ENCODE measurements around the gene TEX28.
"Not testable (repeated sequence)": the region's sequence is repeated elsewhere in the genome, so short reads cannot be mapped to it uniquely, and the experiment has no call there.

The TEX28 gene

DNA sequence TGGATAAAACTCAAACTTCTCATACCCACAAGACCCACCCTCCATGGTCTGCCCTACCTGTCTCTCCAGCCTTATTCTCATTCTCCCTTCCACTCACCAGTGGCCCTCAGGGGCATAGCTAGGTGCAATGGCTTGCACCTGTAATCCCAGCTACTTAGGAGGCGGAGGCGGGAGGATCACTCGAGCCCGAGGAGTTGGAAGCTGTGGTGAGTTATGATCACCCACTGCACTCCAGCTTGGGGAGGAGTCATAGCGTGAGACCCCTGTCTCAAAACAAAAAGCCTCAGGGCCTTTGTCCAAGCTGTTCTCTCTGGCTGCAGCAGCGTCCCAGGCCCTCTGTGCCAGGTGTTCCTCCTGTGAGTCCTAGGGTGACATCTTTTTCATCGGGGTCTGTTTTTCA is 17.2 kb upstream of the TEX28 start:
- no peak for DNase-seq

DNA sequence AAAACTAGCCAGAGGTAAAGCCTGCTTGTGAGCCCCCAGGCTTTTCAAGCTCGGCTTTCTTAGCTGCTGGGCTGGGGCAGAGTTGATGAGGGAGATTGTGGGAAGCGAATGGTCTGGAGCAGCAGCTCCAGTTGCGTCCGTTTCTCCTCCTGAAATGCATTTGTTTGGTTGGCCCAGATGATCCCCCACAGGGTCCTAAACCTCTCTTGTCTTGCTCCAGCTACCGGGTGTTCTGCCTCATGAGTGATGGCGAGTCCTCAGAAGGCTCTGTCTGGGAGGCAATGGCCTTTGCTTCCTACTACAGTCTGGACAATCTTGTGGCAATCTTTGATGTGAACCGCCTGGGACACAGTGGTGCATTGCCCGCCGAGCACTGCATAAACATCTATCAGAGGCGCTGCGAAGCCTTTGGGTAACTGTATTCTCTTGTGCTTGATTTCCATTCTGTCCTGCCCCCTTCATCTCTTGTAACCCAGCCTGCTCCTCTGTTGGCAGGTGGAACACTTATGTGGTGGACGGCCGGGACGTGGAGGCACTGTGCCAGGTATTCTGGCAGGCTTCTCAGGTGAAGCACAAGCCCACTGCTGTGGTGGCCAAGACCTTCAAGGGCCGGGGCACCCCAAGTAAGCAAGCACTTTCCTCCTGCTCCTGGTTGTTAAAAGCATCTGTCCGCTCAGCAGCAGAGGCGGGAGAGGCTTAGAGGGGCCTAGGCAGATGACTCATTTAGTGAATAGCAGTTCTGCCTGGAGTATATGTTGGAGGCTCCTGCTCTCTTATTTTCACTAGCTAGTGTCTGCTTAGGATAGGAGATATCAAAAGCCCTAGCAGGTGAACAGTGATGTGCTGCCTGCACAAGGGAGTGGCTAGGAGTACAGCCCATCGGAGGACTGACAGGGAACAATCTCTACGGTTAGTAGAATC is 16.0 kb upstream of the TEX28 start:
- no peak for DNase-seq

DNA sequence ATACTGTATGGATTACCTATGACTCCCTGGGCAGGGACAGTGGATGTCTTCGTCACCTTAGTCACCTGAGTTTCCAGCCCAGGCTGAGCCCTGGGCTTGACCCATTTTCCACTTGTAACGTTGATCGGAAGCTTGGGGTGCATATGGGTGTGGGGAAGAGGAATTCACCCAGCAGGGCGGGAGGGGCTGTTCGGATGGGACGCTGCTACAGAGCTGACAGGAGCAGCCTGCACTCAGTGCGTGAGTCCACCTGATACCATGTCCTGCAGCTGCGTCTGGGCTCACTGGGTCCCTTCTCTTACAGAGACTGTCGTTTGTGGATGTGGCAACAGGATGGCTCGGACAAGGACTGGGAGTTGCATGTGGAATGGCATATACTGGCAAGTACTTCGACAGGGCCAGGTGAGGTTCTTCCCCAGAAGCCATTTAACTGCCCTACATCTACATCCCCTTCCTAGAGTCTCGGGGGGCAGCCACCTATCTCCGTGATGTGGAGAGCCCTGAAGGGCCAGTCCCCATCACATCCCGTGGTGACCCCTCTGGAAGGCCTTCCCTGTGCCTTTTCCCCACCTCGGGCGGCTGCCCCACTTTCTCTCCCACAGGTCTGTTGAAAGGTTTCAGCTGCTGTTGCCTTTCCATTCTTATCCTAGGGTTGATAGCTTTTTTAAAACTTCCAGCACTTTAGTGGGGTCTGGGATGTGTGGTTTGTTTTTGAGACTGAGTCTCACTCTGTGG is 14.3 kb upstream of the TEX28 start:
- DNase-seq, result no peak

DNA sequence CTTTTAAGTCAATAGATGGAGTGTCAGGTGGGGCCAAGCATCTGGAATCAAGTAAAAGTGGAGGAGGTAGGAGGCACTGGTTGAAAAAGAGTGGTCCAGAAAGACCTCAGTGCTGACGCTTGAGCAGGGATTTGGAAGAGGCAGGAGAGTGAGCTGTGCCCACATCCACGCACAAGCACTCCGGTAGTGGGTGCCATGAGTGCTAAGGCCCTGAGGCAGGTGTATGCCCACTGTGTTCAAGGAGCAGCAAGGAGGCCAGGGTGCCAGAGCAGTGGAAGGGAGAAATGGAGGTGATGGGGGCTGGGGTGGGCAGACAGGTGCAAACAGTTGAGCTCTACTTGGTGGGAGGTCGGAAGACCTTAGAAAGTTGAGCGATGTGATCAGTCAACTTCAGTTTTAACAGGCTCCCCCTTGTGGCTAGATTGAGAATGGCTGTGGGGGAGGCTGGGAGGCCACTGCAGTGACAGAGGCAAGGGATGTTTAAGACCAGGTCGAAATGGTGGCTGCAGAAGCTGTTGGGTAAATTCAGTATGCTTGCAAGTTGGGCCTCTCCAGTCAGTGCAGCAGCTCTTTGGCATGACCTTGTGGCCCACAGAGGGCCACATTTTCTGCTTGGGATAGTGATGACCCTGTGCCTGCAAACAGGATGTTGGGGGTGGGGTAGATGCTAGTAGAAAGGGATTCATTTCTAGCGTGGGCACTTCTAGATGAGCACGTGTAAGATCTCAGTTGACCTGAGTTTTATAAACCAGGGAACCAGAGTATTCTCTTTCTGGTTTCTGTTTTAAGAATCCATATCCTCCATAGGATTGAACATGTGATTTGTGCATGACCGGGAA is 13.4 kb upstream of the TEX28 start:
- peak in 23 of 58 donors; percentile 0 to 40 (median 9) for DNase-seq

DNA sequence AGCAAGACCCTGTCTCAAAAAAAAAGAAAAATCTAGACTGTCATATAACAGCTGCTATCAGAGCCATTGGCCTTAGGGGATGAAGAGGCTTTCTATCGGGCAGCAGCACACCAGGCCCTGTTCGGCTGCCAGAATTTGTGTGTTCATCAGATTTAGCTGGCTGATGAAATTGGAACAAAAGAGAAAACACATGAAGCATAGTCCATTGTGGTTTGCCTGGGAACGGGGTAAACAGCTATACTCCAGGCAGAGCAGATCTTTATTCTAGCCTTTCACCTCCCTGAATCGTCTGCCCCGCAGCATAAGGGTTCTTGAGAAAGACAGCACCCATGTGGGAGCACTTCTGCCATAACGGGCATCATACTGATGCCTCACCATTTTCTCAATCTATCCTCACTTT is 12.3 kb upstream of the TEX28 start:
- peak in 3 of 58 donors; percentile 2 to 18 (median 9) for DNase-seq

DNA sequence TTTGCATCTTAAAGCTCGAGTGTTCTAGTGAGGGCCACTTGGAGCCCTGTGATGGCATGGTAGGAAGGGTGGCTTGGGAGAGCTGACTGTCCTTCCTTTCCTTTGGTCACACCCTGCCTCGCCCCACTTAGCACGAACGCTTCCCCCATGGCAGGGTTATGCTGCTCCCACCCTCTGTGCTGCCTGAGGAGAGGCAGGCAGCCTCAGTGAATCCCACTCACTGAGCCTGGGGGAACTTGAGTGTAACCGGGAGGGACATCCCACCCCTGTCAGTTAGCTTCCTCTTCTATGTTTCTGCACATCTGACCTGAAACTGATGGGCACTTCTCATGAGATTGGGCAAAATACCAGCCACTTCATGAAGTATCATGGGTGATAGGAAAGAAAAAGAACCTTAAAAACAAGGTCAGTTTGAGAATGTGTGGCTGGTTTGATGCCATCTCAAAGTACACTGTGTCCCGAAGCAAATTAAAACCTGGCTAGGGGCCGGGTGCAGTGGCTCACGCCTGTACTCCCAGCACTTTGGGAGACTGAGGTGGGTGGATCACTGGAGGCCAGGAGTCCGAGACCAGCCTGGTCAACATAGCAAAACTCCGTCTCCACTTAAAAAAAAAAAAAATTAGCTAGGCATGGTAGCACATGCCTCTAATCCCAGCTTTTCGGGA is 10.7 kb upstream of the TEX28 start:
- no peak for DNase-seq

DNA sequence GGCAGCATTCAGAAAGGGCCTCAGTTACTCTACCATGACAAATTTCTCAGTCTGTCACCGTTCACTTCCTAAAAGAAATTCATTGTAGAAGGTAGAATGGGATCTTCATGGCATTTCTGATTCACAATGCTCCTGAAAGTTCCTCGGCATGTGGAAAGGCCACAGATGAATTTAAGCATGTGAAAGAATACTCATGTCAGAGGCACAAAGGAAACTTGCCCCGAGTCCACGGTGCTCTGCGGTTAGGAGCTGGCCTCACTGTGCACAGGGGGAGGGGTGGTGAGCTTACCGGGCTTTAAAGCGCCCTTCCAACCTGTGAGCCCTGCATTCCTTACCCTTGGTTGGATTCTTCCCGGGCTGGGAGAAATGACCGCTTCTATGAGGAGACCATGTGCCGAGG is 9.9 kb upstream of the TEX28 start:
- no peak for DNase-seq

DNA sequence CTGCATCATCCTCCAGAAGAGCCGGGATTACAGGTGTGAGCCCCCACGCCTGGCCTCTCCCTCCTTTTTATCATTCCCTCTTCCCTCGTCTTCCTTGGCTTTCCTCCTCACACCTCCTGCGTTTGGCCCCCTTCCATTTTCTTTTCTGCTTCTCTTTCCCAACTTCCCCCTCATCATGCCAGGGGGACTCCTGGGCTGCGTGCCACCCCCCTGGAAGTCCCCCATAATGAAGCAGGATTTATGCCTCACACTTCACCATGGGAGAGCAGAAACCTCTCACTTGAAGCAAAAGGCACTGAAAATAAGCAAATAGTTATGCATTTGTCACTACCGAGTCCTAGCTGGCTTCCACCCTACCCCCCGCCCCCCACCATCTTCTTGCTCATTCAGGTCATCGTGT is 8.6 kb upstream of the TEX28 start:
- DNase-seq, result peak in 1 of 58 donors; percentile 4

DNA sequence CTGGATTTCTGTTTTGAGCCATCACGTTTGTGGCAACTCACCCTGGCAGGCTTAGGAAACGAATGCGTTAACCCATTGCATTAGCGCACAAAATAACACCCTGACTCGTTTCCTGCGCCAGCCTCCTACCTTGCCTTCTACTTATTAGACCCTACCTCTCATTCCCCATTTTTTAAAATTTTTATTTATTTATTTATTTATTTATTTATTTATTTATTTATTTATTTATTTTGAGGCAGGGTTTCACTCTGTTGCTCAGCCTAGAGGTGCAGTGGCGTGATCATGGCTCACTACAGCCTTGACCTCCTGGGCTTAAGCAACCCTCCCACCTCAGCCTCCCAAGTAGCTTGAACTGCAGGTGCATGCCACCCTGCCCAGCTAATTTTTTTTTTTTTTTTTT is 8.1 kb upstream of the TEX28 start:
- not testable (repeated sequence) for DNase-seq

DNA sequence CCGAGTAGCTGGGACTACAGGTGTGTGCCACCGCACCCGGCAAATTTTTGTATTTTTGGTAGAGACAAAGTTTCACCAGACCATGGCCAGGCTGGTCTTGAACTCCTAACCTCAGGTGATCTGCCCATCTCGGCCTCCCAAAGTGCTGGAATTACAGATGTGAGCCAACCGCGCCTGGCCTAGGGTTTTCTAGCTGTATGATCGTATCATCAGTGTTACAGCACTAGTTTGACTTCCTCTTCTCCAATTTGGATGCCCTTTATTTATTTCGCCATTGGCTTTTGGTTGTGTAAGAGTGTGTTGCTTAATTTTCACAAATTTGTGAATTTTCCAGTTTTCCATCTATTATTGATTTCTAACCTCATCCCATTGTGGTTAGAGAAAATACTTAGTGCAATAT is 5.9 kb upstream of the TEX28 start:
- no peak for DNase-seq

DNA sequence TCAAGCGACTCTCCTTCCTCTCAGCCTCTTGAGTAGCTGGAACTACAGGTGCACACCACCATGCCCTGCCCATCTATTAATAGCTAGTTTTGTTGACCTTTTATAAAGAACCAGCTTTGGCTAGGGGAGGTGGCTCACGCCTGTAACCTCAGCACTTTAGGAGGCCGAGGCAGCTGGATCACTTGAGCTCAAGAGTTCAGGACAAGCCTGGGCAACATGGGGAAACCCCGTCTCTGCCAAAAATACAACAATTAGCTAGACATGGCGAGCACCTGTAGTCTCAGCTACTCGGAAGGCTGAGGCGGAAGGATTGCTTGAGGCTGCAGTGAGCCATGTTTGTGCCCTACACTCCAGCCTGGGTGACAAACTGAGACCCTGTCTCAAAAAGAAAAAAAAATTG is 3.4 kb upstream of the TEX28 start:
- DNase-seq, result no peak

DNA sequence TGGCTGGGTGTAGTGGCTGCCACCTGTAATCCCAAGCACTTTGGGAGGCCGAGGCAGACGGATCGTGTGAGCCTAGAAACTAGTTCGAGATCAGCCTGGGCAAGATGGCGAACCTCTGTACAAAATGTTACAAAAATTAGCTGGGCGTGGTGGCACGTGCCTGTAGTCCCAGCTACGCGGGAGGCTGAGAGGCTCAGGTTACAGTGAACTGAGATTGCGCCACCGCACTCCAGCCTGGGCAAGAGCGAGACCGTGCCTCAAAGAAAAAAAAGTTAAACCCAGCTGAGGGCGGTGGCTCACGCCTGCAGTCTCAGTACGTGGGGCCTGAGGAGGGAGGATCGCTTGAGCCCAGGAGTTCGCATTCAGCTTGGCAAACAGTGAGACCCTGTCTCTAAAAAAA is 1.8 kb upstream of the TEX28 start:
- no peak for DNase-seq

DNA sequence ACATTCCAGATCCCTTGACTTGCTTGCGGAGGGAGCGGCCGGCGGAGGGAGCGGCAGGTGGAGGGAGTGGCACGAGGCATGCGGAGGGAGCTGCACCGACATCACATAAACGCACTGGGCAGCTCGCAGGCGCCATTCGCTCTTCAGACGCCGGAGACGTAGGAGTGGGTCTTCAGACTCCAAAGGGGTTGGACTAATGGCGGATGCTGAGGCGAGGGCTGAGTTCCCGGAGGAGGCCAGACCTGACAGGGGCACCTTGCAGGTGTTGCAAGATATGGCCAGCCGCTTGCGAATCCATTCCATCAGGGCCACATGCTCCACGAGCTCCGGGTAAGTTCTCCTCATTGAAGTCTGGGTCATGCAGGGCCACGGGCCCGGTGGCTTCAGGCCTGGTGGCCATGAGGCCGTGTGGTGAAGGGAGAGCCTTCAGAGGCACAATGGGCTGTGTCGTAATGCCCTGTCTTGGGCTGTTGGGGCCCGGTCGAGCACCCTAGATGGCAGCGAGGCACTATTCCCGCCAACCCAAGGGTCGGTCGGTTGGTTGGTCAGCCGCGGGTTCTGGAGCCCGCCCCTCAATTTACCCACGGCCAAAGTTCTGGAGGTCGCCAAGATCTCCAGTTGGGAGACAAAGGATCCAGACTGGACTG is 863 bp upstream of the TEX28 start, which contains the start of gene TKTL1:
Gene TKTL1 (plus strand): TSS at position 132 of the 647 bp plus-strand sequence. CDS start 65 bp downstream, at position 197.
- no peak for DNase-seq

DNA sequence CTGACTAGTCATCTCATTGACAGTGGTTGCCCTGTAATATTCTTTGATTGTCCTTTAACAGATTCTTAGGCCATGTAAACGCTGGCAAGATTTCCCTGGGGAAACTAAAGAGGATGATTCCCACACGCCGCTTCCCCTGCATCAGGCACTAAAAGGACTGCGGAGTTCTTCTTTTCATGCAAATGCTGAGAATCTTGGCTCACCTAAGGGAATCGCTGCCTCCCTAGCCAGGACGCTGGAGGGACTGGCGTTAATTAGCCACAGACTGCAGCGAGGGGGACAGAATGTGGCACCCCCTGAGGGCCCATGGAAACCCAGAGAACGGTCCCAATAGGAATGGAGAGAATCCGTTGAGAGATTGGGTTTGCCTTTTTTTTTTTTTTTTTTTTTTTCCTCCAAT is 8.5 kb downstream of the TEX28 start:
- not testable (repeated sequence) for DNase-seq

DNA sequence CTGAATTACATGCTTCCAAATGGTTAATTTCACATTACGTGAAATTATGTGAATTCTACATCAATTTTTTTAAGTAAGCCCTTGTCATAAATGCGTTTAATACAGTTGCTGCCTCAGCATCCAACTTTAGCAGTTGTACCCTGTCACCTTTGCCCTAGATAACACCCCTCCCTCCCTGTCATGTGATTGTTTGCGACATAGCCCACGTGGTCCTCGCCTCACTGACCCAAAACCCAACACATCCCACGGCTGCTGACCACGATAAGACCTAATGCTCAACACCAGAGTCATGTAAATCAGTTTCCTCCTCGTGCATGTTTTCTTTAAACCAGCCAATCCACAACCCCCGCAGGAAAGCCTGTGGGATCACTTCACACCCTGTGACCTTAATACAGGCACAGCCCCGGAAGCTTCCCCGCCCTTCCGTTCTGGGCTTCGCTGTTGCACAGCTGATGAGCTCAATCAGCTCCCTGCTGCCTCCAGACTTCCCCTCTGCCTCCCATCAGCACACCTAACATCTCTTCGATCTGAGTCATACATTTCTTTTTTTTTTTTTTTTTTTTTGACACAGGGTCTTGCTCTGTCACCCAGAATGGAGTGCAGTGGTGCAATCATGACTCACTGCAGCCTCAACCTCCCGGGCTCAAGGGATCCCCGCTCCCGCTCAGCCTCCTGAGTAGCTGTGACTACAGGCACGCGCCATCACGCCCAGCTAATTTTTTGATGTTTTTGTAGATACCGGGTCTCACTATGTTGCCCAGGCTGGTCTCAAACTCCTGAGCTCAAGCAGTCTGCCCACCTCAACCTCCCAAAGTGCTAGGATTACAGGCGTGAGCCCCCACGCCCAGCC is 10.2 kb downstream of the TEX28 start:
- not testable (repeated sequence) for DNase-seq

DNA sequence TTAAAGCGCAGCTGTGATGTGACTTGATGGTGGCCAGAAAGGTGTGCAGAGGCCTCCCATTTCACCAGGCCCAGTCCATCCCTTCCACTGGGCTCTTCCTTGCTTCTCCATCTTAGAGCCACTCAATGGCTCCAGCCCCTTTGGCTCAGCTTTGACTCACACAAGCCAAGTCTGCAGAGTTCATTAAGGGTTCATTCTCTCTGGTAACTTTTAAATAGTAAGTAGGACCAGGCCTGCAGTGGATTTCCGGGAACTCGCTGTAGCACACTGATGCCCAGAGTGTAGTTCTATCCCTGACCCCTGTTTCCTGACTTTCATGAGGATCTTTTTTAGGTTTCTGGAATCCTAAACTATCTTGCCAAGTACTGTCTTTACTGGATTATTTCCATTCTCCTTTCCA is 25.7 kb downstream of the TEX28 start:
- not testable (repeated sequence) for DNase-seq

DNA sequence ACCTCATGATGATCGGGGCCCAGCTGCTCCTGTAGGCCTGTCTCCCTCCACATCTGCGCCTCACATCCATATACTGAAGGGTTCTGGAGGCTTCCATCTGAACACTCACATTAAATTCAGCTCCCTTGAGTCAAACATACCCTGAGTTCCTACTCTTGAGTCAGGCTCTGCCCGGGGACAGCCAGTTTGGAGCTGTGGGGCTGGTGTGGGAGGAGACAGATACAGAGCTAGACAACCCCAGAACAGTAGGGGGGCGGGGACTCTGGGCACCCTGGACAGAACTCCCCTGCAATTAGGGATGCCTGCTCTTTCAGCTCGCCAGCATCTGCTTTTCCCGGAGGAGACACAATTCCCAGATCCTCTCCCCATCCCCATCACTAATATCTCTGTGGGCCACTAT is 31.9 kb downstream of the TEX28 start:
- not testable (repeated sequence) for DNase-seq

DNA sequence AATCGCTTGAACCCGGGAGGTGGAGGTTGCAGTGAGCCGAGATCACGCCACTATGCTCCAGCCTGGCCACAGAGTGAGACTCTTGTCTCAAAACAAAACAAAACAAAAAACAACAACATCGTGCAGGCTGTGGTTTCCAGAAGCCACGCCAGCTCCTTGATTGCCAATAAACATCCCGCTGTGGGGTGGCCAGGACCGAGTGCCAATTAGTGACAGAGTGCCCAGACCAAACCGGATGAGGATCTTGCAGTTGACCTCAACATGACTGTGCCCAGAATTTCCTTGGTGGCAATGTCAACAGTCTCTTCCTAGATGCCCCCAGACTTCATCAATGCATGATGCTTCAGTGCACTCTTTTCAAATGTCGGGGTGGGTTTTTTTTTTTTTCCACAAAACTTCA is 36.2 kb downstream of the TEX28 start:
- not testable (repeated sequence) for DNase-seq

DNA sequence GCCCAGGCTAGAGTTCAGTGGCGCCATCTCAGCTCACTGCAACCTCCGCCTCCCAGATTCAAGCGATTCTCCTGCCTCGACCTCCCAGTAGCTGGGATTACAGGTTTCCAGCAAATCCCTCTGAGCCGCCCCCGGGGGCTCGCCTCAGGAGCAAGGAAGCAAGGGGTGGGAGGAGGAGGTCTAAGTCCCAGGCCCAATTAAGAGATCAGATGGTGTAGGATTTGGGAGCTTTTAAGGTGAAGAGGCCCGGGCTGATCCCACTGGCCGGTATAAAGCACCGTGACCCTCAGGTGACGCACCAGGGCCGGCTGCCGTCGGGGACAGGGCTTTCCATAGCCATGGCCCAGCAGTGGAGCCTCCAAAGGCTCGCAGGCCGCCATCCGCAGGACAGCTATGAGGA is 37.6 kb downstream of the TEX28 start, which contains the start of gene OPN1MW3:
Gene OPN1MW3 (plus strand): TSS at position 301 of the 400 bp plus-strand sequence. CDS start 38 bp downstream, at position 339.
- not testable (repeated sequence) for DNase-seq
